IMR-90 (cell line): ENCODE data around the gene PRR23E. TPM values are rescaled to one million over a fixed set of nuclear protein-coding genes. Genes with fewer than 3 reads are reported as not detected.

Source experiments
- ATAC-seq: fragments of 200-7000 bp; cut with Tn5 transposase; 2 replicates; pipeline ENCODE4 v1.9.1; 2020; ENCODE audit warnings: low read depth, mild to moderate bottlenecking, moderate library complexity
- BruUV-seq: library from RNA; stranded (reverse); fragments of 400-500 nt; replicated peaks from 2 replicates; lab custom pipeline; 2021; lab: Mats Ljungman, UMichigan
- CTCF ChIA-PET: fragments of 300-600 bp; formaldehyde crosslinking; extraction: SDS; loops from one replicate; lab custom pipeline; 2021; ENCODE audit warnings: antibody characterized with exemption; lab: Yijun Ruan, JAX
- POLR2A ChIA-PET: fragments of 300-600 bp; sonication (Branson Sonifier 250); formaldehyde crosslinking; loops from one replicate; lab custom pipeline; 2022; ENCODE audit warnings: antibody characterized with exemption; ENCODE audit not compliant: unreplicated experiment; lab: Charles Lee
- DNase-seq: peaks from one replicate; pipeline ENCODE4 v3.0.0; 2013
- H2AFZ ChIP-seq: replicated peaks from 2 replicates; pipeline ENCODE3; 2013; ENCODE audit warnings: low read length, mild to moderate bottlenecking; ENCODE audit not compliant: poor library complexity
- H2AK5ac ChIP-seq: 2 replicates; pipeline ENCODE4 v1.6.1; 2013; ENCODE audit warnings: low read depth, low read length, inconsistent platforms
- H2AK9ac ChIP-seq: replicated peaks from 2 replicates; pipeline ENCODE3; 2013; ENCODE audit warnings: mild to moderate bottlenecking, low read depth, low read length, moderate library complexity; ENCODE audit not compliant: poor library complexity
- H2BK120ac ChIP-seq: 2 replicates; pipeline ENCODE4 v1.6.1; 2013; ENCODE audit warnings: low read depth, low read length, inconsistent platforms
- H2BK15ac ChIP-seq: 3 replicates; pipeline ENCODE4 v1.6.1; 2013; ENCODE audit warnings: low read depth, low read length, inconsistent platforms
- H2BK20ac ChIP-seq: 2 replicates; pipeline ENCODE4 v1.6.1; 2013; ENCODE audit warnings: low read depth, mild to moderate bottlenecking, inconsistent platforms, low read length, moderate library complexity
- H2BK5ac ChIP-seq: 2 replicates; pipeline ENCODE4 v1.6.1; 2013; ENCODE audit warnings: mild to moderate bottlenecking, low read depth, low read length, inconsistent platforms; ENCODE audit not compliant: poor library complexity, severe bottlenecking
- H3K14ac ChIP-seq: replicated peaks from 2 replicates; pipeline ENCODE4 v1.6.1; 2013; ENCODE audit warnings: low read depth, low read length, inconsistent platforms
- H3K18ac ChIP-seq: 2 replicates; pipeline ENCODE4 v1.6.1; 2013; ENCODE audit warnings: low read depth, low read length, control low read depth
- H3K23ac ChIP-seq: 2 replicates; pipeline ENCODE4 v1.6.1; 2013; ENCODE audit warnings: low read depth, low read length, inconsistent platforms
- H3K27ac ChIP-seq: 2 replicates; pipeline ENCODE4 v1.5.1; 2013; ENCODE audit warnings: mild to moderate bottlenecking, control low read depth, low read length; ENCODE audit not compliant: insufficient read depth
- H3K27me3 ChIP-seq: 2 replicates; pipeline ENCODE4 v1.6.1; 2013; ENCODE audit warnings: low read length; ENCODE audit not compliant: control insufficient read depth, insufficient read depth
- H3K36me3 ChIP-seq: 2 replicates; pipeline ENCODE4 v1.6.1; 2013; ENCODE audit warnings: low read length, mixed read lengths; ENCODE audit not compliant: control insufficient read depth, insufficient read depth
- H3K4ac ChIP-seq: 2 replicates; pipeline ENCODE4 v1.6.1; 2013; ENCODE audit warnings: low read depth, low read length, inconsistent platforms
- H3K4me1 ChIP-seq: 2 replicates; pipeline ENCODE4 v1.6.1; 2013; ENCODE audit warnings: low read length, mixed read lengths; ENCODE audit not compliant: control insufficient read depth, insufficient read depth
- H3K4me2 ChIP-seq: 2 replicates; pipeline ENCODE4 v1.6.1; 2013; ENCODE audit warnings: low read depth, mild to moderate bottlenecking, control low read depth, low read length, moderate library complexity
- H3K4me3 ChIP-seq: 2 replicates; pipeline ENCODE4 v1.5.1; 2013; ENCODE audit warnings: low read depth, mild to moderate bottlenecking, control low read depth, low read length, moderate library complexity; ENCODE audit not compliant: insufficient read depth
- H3K56ac ChIP-seq: 2 replicates; pipeline ENCODE4 v1.6.1; 2013; ENCODE audit warnings: low read length, inconsistent platforms; ENCODE audit not compliant: insufficient read depth; ENCODE audit errors: extremely low read depth
- H3K79me1 ChIP-seq, 2 experiments: 2 replicates each; pipeline ENCODE4 v1.6.1; 2013; ENCODE audit warnings: low read length in 2 of 2, inconsistent platforms in 1 of 2, low read depth in 1 of 2
- H3K9ac ChIP-seq: 2 replicates; pipeline ENCODE4 v1.6.1; 2013; ENCODE audit warnings: low read depth, low read length, control low read depth
- H3K9me1 ChIP-seq: 2 replicates; pipeline ENCODE4 v1.6.1; 2013; ENCODE audit warnings: low read length, inconsistent platforms; ENCODE audit not compliant: insufficient read depth
- H3K9me3 ChIP-seq: 2 replicates; pipeline ENCODE4 v1.6.1; 2013; ENCODE audit warnings: low read length; ENCODE audit not compliant: control insufficient read depth, insufficient read depth
- H4K20me1 ChIP-seq: 2 replicates; pipeline ENCODE4 v1.6.1; 2013; ENCODE audit warnings: low read length, inconsistent platforms; ENCODE audit not compliant: insufficient read depth
- H4K5ac ChIP-seq: 2 replicates; pipeline ENCODE4 v1.6.1; 2013; ENCODE audit warnings: mild to moderate bottlenecking, low read depth, low read length, control low read depth
- H4K8ac ChIP-seq, 2 experiments: 2 replicates each; pipeline ENCODE4 v1.6.1; 2013; ENCODE audit warnings: low read depth in 2 of 2, low read length in 2 of 2, control low read depth in 1 of 2, inconsistent platforms in 1 of 2
- H4K91ac ChIP-seq: 2 replicates; pipeline ENCODE4 v1.6.1; 2013; ENCODE audit warnings: low read depth, low read length, inconsistent platforms; ENCODE audit not compliant: insufficient read depth
- BHLHE40 ChIP-seq: fragments of 150-350 bp; IDR thresholded peaks from 2 replicates; pipeline ENCODE4 v1.6.1; 2016; ENCODE audit warnings: mild to moderate bottlenecking, low read depth, low read length
- CEBPB ChIP-seq: IDR thresholded peaks from 2 replicates; pipeline ENCODE4 v1.6.1; 2012; ENCODE audit warnings: low read depth, low read length, improper control_type of control experiment
- MXI1 ChIP-seq: IDR thresholded peaks from 2 replicates; pipeline ENCODE4 v1.6.1; 2012; ENCODE audit warnings: low read depth, mild to moderate bottlenecking, low read length, moderate library complexity, borderline replicate concordance
- RAD21 ChIP-seq: IDR thresholded peaks from 2 replicates; pipeline ENCODE4 v1.6.1; 2012; ENCODE audit warnings: low read length, improper control_type of control experiment
- RCOR1 ChIP-seq: IDR thresholded peaks from 2 replicates; pipeline ENCODE4 v1.6.1; 2012; ENCODE audit warnings: mild to moderate bottlenecking, low read length, improper control_type of control experiment; ENCODE audit not compliant: insufficient replicate concordance
- RFX5 ChIP-seq: IDR thresholded peaks from 2 replicates; pipeline ENCODE4 v1.8.0; 2012; ENCODE audit warnings: low read depth, mild to moderate bottlenecking, low read length, moderate library complexity
- USF2 ChIP-seq: fragments of 150-350 bp; IDR thresholded peaks from 2 replicates; pipeline ENCODE4 v1.6.1; 2017; ENCODE audit warnings: mild to moderate bottlenecking, antibody characterized with exemption, low read length, low read depth
- WGBS, 2 experiments: methylation state at CpG; one replicate each; pipeline versions ENCODE4 v1.1.5 to v1.1.7; 2013; ENCODE audit warnings: missing lambda C conversion rate in 2 of 2; ENCODE audit not compliant: insufficient read length in 1 of 2; ENCODE audit errors: extremely low coverage in 2 of 2; 5-methylcytosine and 5-hydroxymethylcytosine counted together
- dilution Hi-C: fragments of 300-500 bp; cut with HindIII; formaldehyde crosslinking; loops from one replicate; pipeline ENCODE4 v1.14.3; 2018; ENCODE audit warnings: low sequenced_read_pairs; ENCODE audit not compliant: unreplicated experiment
- in situ Hi-C: fragments of 300-500 bp; cut with MboI; formaldehyde crosslinking; loops from 3 replicates; pipeline ENCODE4 v1.14.3; 2019; ENCODE audit warnings: low sequenced_read_pairs, inconsistent platforms, mixed read lengths
- intact Hi-C: fragments of 100-400 bp; cut with micrococcal nuclease; formaldehyde crosslinking; loops from 2 replicates; pipeline ENCODE4 v1.10.0; 2022
- polyA plus RNA-seq, 3 experiments: library from polyadenylated mRNA; depleted of rRNA; stranded (reverse); fragments of >200 nt; gene quantifications; 2 replicates each; pipeline ENCODE4 v1.2.3, GENCODE V29; 2012; ENCODE audit warnings: low replicate concordance in 1 of 3
- total RNA-seq: library from RNA; depleted of rRNA; stranded (reverse); fragments of >200 nt; gene quantifications from 2 replicates; pipeline ENCODE4 v1.2.3, GENCODE V29; 2012
- TF ChIP-seq, protein P1 (sequence below): fragments of 150-350 bp; IDR thresholded peaks from 2 replicates; pipeline ENCODE4 v1.6.1; 2016; ENCODE audit warnings: low read depth, mild to moderate bottlenecking, low read length, moderate library complexity, borderline replicate concordance

The PRR23E gene
- total and polyA plus RNA-seq, 2 of the 4 experiments (the other 2 are of a cell fraction), result not detected

DNA sequence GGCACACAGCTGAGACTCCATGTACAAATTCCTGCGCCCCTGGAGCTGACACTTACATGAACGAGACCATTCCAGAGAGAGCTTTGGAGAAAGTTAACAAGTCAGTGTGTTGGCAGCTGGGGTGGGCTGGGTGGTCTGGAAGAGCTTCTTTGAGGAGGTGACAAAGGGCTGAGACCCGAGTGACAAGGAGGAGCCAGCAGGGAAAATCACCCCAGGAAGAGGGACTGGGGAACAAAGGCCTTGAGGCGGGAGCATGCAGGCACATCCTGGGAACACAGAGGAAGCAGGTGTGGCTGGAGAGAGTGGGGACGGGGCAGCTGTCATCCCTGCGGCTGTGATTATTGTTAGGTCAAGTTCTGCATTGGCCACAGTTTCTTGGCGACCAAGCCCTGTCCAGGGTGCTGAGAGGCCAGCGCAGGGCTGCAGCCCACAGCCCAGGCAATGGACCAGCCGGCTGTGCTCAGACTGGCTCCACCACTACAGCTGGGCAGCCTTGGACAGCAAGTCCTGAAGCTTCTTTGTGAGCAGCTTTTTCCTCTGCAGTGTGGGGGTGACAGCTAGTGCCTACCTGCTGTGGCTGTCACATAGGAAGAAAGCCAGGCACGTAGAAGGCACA, 34.2 kb upstream of the PRR23E start:
- dilution Hi-C loops, result no loop called here
- Histone ChIP-seq H2BK15ac (no peak overlapping the region), H2AK9ac (no peak overlapping the region), H3K27ac (no peak overlapping the region), H2AK5ac (no peak overlapping the region), H3K4me2 (no peak overlapping the region), H3K56ac (no peak overlapping the region), H3K9me3 (no peaks in the 10 kb centered on the region), H3K18ac (no peak overlapping the region), H4K20me1 (no peaks in the 10 kb centered on the region), H2BK20ac (no peak overlapping the region), H3K79me1 (no peaks in the 10 kb centered on the region), H3K9ac (no peak overlapping the region), H3K4me3 (no peak overlapping the region), H2AFZ (no peak overlapping the region), H3K4me1 (no peaks in the 10 kb centered on the region), H4K91ac (no peak overlapping the region), H4K8ac (no peak overlapping the region), H2BK5ac (no peak overlapping the region), H3K9me1 (no peaks in the 10 kb centered on the region), H3K4ac (no peak overlapping the region), H3K23ac (no peak overlapping the region), H3K36me3 (no peaks in the 10 kb centered on the region), H3K27me3 (peaks cover 2% of the 10 kb centered on the region; the same call in 1 of the 2 replicates), H4K5ac (no peak overlapping the region), H2BK120ac (no peak overlapping the region), H3K14ac (no peak overlapping the region)
- no peak for DNase-seq
- POLR2A ChIA-PET, result no interaction called here
- WGBS, 2 experiments, result 3% methylated on average over 3 of the region's 10 CpGs; no CpG with 5 or more reads in 1 of the 2 experiments
- ATAC-seq, result peak; percentile 83
- no peak for TF ChIP-seq RFX5
- no peak for TF ChIP-seq BHLHE40
- no peak for TF ChIP-seq CEBPB
- TF ChIP-seq RAD21, result no peak
- TF ChIP-seq, protein P1, sequence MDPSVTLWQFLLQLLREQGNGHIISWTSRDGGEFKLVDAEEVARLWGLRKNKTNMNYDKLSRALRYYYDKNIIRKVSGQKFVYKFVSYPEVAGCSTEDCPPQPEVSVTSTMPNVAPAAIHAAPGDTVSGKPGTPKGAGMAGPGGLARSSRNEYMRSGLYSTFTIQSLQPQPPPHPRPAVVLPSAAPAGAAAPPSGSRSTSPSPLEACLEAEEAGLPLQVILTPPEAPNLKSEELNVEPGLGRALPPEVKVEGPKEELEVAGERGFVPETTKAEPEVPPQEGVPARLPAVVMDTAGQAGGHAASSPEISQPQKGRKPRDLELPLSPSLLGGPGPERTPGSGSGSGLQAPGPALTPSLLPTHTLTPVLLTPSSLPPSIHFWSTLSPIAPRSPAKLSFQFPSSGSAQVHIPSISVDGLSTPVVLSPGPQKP, result no peak
- TF ChIP-seq USF2, result no peak
- no peak for TF ChIP-seq RCOR1
- no peak for TF ChIP-seq MXI1
- CTCF ChIA-PET, result no interaction called here
- no TSS peak for BruUV-seq
- in situ Hi-C loops, result no loop called here
- intact Hi-C loops, result no loop called here
